Measurements from ENCODE around the gene BBS5.

GRCh38 chr2:169462896-169463695 lies 16.2 kb upstream of the BBS5 start:
- TF ChIP-seq, protein P1, sequence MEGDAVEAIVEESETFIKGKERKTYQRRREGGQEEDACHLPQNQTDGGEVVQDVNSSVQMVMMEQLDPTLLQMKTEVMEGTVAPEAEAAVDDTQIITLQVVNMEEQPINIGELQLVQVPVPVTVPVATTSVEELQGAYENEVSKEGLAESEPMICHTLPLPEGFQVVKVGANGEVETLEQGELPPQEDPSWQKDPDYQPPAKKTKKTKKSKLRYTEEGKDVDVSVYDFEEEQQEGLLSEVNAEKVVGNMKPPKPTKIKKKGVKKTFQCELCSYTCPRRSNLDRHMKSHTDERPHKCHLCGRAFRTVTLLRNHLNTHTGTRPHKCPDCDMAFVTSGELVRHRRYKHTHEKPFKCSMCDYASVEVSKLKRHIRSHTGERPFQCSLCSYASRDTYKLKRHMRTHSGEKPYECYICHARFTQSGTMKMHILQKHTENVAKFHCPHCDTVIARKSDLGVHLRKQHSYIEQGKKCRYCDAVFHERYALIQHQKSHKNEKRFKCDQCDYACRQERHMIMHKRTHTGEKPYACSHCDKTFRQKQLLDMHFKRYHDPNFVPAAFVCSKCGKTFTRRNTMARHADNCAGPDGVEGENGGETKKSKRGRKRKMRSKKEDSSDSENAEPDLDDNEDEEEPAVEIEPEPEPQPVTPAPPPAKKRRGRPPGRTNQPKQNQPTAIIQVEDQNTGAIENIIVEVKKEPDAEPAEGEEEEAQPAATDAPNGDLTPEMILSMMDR (IDR thresholded peaks at IDR 0.05) = no peak
- TF ChIP-seq EP300 (IDR thresholded peaks at IDR 0.05; ENCODE audit: low read depth) = no peak

Measured in transverse colon (tissue), 3 donors.